Sigmoid colon (tissue), 4 donors: Measurements from ENCODE around the gene MAD2L1BP.

Experiments used
- CTCF ChIP-seq, 4 experiments: fragments of 450-650 bp in 3 of 4; fragments of 200-600 bp in 1 of 4; IDR thresholded peaks; one replicate each; pipeline ENCODE4 v1.5.1; 2016 to 2019; ENCODE audit warnings: antibody characterized with exemption in 4 of 4, mild to moderate bottlenecking in 3 of 4, moderate library complexity in 2 of 4
- EP300 ChIP-seq, 4 donors: sonication (generic); formaldehyde crosslinking; IDR thresholded peaks; one replicate each; pipeline ENCODE4 v1.6.1; 2017; ENCODE audit warnings: antibody characterized with exemption in 4 of 4

- no peak for TF ChIP-seq CTCF (IDR thresholded peaks at IDR 0.05)
- TF ChIP-seq EP300 (IDR thresholded peaks at IDR 0.05), result no peak
These were observed 4.6 kb downstream of the MAD2L1BP start for GRCh38 chr6:43639984-43640800.
